Activated effector memory CD4-positive, alpha-beta T cell treated with anti-CD3 and anti-CD28 coated beads, Interleukin-2, amount 50 U/mL, for 16 hours (primary cell): Measurements from ENCODE around the gene INPP1.

Source experiments
- DNase-seq: peaks from one replicate; pipeline ENCODE4 v3.0.0-alpha.2; 2020

INPP1 gene

DNA sequence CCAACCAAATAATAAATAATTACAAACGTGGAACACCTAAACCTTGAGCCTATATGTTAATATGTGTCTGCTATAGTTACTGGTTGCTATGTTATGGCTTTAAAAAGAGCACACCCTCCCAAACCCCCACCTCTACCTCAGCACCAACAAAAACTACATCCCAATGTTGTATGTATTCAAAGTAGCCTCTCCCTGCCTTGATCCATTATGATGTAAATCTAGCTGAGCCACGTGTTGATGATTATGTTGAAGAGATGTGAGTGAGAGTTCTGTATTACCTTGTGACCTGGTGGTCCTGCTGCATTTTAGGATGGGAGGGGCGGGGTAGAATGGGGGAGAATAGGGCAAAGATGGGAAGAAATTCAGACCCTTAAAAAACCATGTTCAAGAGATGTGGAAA is 69.6 kb downstream of the INPP1 start:
- DNase-seq = no peak

DNA sequence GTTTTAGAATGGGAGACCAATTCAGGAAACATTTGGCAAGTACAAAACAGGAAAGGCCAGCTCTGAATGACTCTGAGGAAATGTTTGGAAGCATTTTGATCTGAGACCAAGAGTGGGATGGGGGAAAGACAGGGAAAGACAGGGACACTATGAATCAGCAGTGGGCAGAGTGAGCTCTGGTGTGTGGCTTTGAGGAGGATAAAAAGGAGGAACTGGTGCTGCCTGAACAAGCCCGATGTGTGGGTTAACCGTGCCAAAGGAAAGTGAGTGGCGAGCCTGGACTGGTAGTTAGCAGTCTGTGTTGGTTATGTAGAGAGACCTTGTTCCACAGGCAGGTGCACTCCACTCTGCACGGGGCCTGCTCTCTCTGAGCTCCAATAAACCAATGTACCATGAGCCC is 70.0 kb downstream of the INPP1 start:
- no peak for DNase-seq

- no peak for DNase-seq
Measured at GRCh38 chr2:190415251-190415650, 71.9 kb downstream of the INPP1 start.

GRCh38 chr2:190415794-190416775 is 72.7 kb downstream of the INPP1 start:
- DNase-seq = no peak

GRCh38 chr2:190417045-190417842 is 73.9 kb downstream of the INPP1 start:
- DNase-seq = no peak

- no peak for DNase-seq
Measured at GRCh38 chr2:190418727-190419126, 75.3 kb downstream of the INPP1 start.

DNA sequence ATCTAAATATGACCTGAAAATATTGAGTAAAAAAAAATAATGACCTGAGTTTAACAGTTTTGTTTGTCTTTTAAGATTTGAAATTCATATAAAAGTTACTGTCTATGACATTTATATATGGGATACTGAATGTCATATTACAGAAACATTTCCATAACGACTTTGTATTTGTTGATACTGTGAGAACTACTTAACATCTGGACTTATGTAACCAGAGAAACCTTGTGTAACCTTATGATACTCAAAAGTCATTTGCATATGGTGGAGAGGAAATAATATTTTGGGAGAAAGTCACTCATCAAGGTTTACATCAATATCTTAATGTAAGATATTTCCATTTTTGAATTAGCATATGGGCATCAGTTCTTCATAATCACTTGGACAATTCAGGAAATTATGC is 77.4 kb downstream of the INPP1 start:
- no peak for DNase-seq
